ENCODE data around the gene PEF1. TPM values are rescaled to one million over a fixed set of nuclear protein-coding genes. Genes with fewer than 3 reads are reported as not detected.

PEF1 gene
- total RNA-seq, 4 donors from 2014 or later, result 29.5 to 53.1 (median 42.7) TPM

- no peak for ATAC-seq
- intact Hi-C loops (cut with DNase I; ENCODE audit: low total_unique reads) (no loop called here), in situ Hi-C loops (cut with MboI; ENCODE audit: low sequenced_read_pairs in 4 of 4) (no loop called here)
- Histone ChIP-seq H3K4me1 (no peaks in the 10 kb centered on the region), H3K36me3 (no peaks in the 10 kb centered on the region), H3K9me3 (no peaks in the 10 kb centered on the region), H3K27me3 (no peaks in the 10 kb centered on the region), H3K27ac (no peak overlapping the region), H3K4me3 (no peak overlapping the region)
- DNase-seq, result no peak
- TF ChIP-seq POLR2A (IDR thresholded peaks at IDR 0.05), result no peak
- no peak for TF ChIP-seq CTCF (IDR thresholded peaks at IDR 0.05 in 4 of 5, conservative IDR thresholded peaks at IDR 0.05 in 1 of 5)
Observed at GRCh38 chr1:31685795-31686194, 41.1 kb upstream of the PEF1 start.

- peak in 1 of 2 donors; percentile 30 for ATAC-seq
- intact Hi-C loops (cut with DNase I; ENCODE audit: low total_unique reads), result no loop called here
Observed at GRCh38 chr1:31683997-31684396, 39.3 kb upstream of the PEF1 start.

GRCh38 chr1:31681415-31681814 lies 36.7 kb upstream of the PEF1 start:
- H3K27ac ChIP-seq, result no peak overlapping the region
- intact Hi-C loops (cut with DNase I; ENCODE audit: low total_unique reads), result no loop called here

More at GRCh38 chr1:31683997-31684396, 39.3 kb upstream of the PEF1 start:
- no peaks in the 10 kb centered on the region for H3K9me3 ChIP-seq
- H3K36me3 ChIP-seq, result no peaks in the 10 kb centered on the region
- TF ChIP-seq CTCF (IDR thresholded peaks at IDR 0.05 in 4 of 5, conservative IDR thresholded peaks at IDR 0.05 in 1 of 5) (peak in 4 of 5 experiments; percentile 32 to 59 (median 52)), POLR2A (IDR thresholded peaks at IDR 0.05) (no peak)
- in situ Hi-C loops (cut with MboI; ENCODE audit: low sequenced_read_pairs in 4 of 4), result no loop called here
- no peaks in the 10 kb centered on the region for H3K4me1 ChIP-seq
- H3K27ac ChIP-seq, result no peak overlapping the region
- no peak for DNase-seq
- no peaks in the 10 kb centered on the region for H3K27me3 ChIP-seq
- H3K4me3 ChIP-seq, result no peak overlapping the region

GRCh38 chr1:31679676-31680230 lies 35.1 kb upstream of the PEF1 start:
- no peak overlapping the region for H3K27ac ChIP-seq
- H3K9me3 ChIP-seq, result no peaks in the 10 kb centered on the region
- ATAC-seq (no peak), DNase-seq (no peak)
- H3K27me3 ChIP-seq, result no peaks in the 10 kb centered on the region
- in situ Hi-C loops (cut with MboI; ENCODE audit: low sequenced_read_pairs in 4 of 4) (no loop called here), intact Hi-C loops (cut with DNase I; ENCODE audit: low total_unique reads) (no loop called here)
- TF ChIP-seq POLR2A (IDR thresholded peaks at IDR 0.05) (no peak), CTCF (IDR thresholded peaks at IDR 0.05 in 4 of 5, conservative IDR thresholded peaks at IDR 0.05 in 1 of 5) (no peak)
- H3K4me3 ChIP-seq, result no peak overlapping the region
- H3K4me1 ChIP-seq, result peaks cover 7 to 8% of the 10 kb centered on the region in 2 donors
- no peaks in the 10 kb centered on the region for H3K36me3 ChIP-seq

More at GRCh38 chr1:31681415-31681814, 36.7 kb upstream of the PEF1 start:
- no peak for TF ChIP-seq CTCF (IDR thresholded peaks at IDR 0.05 in 4 of 5, conservative IDR thresholded peaks at IDR 0.05 in 1 of 5)
- TF ChIP-seq POLR2A (IDR thresholded peaks at IDR 0.05), result no peak
- no peaks in the 10 kb centered on the region for H3K9me3 ChIP-seq
- H3K36me3 ChIP-seq, result no peaks in the 10 kb centered on the region
- H3K27me3 ChIP-seq, result no peaks in the 10 kb centered on the region
- no peaks in the 10 kb centered on the region for H3K4me1 ChIP-seq
- in situ Hi-C loops (cut with MboI; ENCODE audit: low sequenced_read_pairs in 4 of 4), result no loop called here
- H3K4me3 ChIP-seq, result no peak overlapping the region
- DNase-seq (no peak), ATAC-seq (no peak)

- intact Hi-C loops (cut with DNase I; ENCODE audit: low total_unique reads), result no loop called here
- H3K36me3 ChIP-seq, result no peaks in the 10 kb centered on the region
- in situ Hi-C loops (cut with MboI; ENCODE audit: low sequenced_read_pairs in 4 of 4), result no loop called here
- TF ChIP-seq POLR2A (IDR thresholded peaks at IDR 0.05), result no peak
- TF ChIP-seq CTCF (IDR thresholded peaks at IDR 0.05 in 4 of 5, conservative IDR thresholded peaks at IDR 0.05 in 1 of 5), result no peak
- ATAC-seq, result no peak
- DNase-seq, result no peak
- H3K4me3 ChIP-seq, result no peak overlapping the region
- H3K27ac ChIP-seq, result no peak overlapping the region
- H3K4me1 ChIP-seq, result peaks cover 7 to 11% of the 10 kb centered on the region in 2 donors
- H3K27me3 ChIP-seq, result no peaks in the 10 kb centered on the region
- no peaks in the 10 kb centered on the region for H3K9me3 ChIP-seq
Observed at GRCh38 chr1:31679091-31679490, 34.4 kb upstream of the PEF1 start.
